Osteoblast (primary cell): ENCODE results near the gene RAB31. TPM values are rescaled to one million over a fixed set of nuclear protein-coding genes. Genes with fewer than 3 reads are reported as not detected.

Experiments
- DNase-seq: peaks from one replicate; pipeline ENCODE4 v3.0.0; 2011; ENCODE audit warnings: low spot score, mixed read lengths; ENCODE audit not compliant: insufficient read length; ENCODE audit errors: missing footprints
- H2AFZ ChIP-seq: 2 replicates; pipeline ENCODE4 v1.6.0; 2011; ENCODE audit warnings: mild to moderate bottlenecking, low read length
- H3K27ac ChIP-seq: 2 replicates; pipeline ENCODE4 v1.5.1; 2011; ENCODE audit warnings: mild to moderate bottlenecking, low read depth, low read length, moderate library complexity
- H3K27me3 ChIP-seq: 2 replicates; pipeline ENCODE4 v1.6.0; 2012; ENCODE audit warnings: mild to moderate bottlenecking, control low read depth, inconsistent platforms, low read length, moderate library complexity; ENCODE audit not compliant: insufficient read depth
- H3K36me3 ChIP-seq: 2 replicates; pipeline ENCODE4 v1.5.1; 2011; ENCODE audit warnings: mild to moderate bottlenecking, low read length, control low read depth, moderate library complexity; ENCODE audit not compliant: insufficient read depth
- H3K4me1 ChIP-seq: 2 replicates; pipeline ENCODE4 v1.5.1; 2011; ENCODE audit warnings: mild to moderate bottlenecking, low read length, control low read depth, moderate library complexity; ENCODE audit not compliant: insufficient read depth
- H3K4me2 ChIP-seq: 2 replicates; pipeline ENCODE4 v1.6.0; 2011; ENCODE audit warnings: mild to moderate bottlenecking, low read length; ENCODE audit not compliant: insufficient read depth
- H3K4me3 ChIP-seq: fragments of 200-600 bp; sonication (generic); 3 replicates; pipeline ENCODE4 v1.5.1; 2012; ENCODE audit warnings: mild to moderate bottlenecking, low read length, inconsistent platforms; ENCODE audit not compliant: insufficient read depth
- H3K79me2 ChIP-seq: 2 replicates; pipeline ENCODE4 v1.6.0; 2012; ENCODE audit warnings: mild to moderate bottlenecking, low read length, control low read depth, inconsistent platforms; ENCODE audit not compliant: insufficient read depth
- H3K9me3 ChIP-seq: 2 replicates; pipeline ENCODE4 v1.5.1; 2011; ENCODE audit warnings: low read depth, low read length, control low read depth
- H4K20me1 ChIP-seq: 2 replicates; pipeline ENCODE4 v1.6.0; 2012; ENCODE audit warnings: mild to moderate bottlenecking, low read length, control low read depth; ENCODE audit not compliant: insufficient read depth
- CTCF ChIP-seq: IDR thresholded peaks from 2 replicates; pipeline ENCODE4 v1.5.1; 2011; ENCODE audit warnings: mild to moderate bottlenecking, low read depth, low read length, moderate library complexity; ENCODE audit errors: extremely low read depth
- total RNA-seq: library from RNA; depleted of rRNA; stranded (reverse); fragments of >200 nt; gene quantifications from 2 replicates; pipeline ENCODE4 v1.2.3, GENCODE V29; 2012

Gene RAB31
- total RNA-seq, 1 donor: 120 TPM

GRCh38 chr18:9905401-9905922, 197.4 kb downstream of the RAB31 start:
- Histone ChIP-seq H3K4me1 (no peaks in the 10 kb centered on the region), H3K27me3 (no peaks in the 10 kb centered on the region), H3K9me3 (no peaks in the 10 kb centered on the region), H3K4me3 (no peak overlapping the region), H4K20me1 (no peaks in the 10 kb centered on the region), H3K79me2 (no peaks in the 10 kb centered on the region), H2AFZ (no peak overlapping the region), H3K4me2 (no peak overlapping the region), H3K36me3 (no peaks in the 10 kb centered on the region), H3K27ac (no peak overlapping the region)
- no peak for TF ChIP-seq CTCF
- no peak for DNase-seq

- H3K79me2 ChIP-seq: no peaks in the 10 kb centered on the region
- H3K4me3 ChIP-seq: no peak overlapping the region
- DNase-seq: no peak
- H3K27ac ChIP-seq: no peak overlapping the region
- no peaks in the 10 kb centered on the region for H3K9me3 ChIP-seq
- no peaks in the 10 kb centered on the region for H4K20me1 ChIP-seq
- H3K36me3 ChIP-seq: no peaks in the 10 kb centered on the region
- H2AFZ ChIP-seq: no peak overlapping the region
- no peaks in the 10 kb centered on the region for H3K4me1 ChIP-seq
- no peak overlapping the region for H3K4me2 ChIP-seq
- no peaks in the 10 kb centered on the region for H3K27me3 ChIP-seq
- TF ChIP-seq CTCF: no peak
These were observed 198.4 kb downstream of the RAB31 start for GRCh38 chr18:9906481-9906880.

GRCh38 chr18:9907867-9908266, 199.8 kb downstream of the RAB31 start:
- Histone ChIP-seq H3K36me3 (no peaks in the 10 kb centered on the region), H3K4me1 (peaks cover 1% of the 10 kb centered on the region), H3K4me3 (no peak overlapping the region), H3K9me3 (no peaks in the 10 kb centered on the region), H3K27me3 (no peaks in the 10 kb centered on the region), H3K27ac (no peak overlapping the region), H2AFZ (no peak overlapping the region), H4K20me1 (no peaks in the 10 kb centered on the region), H3K79me2 (no peaks in the 10 kb centered on the region), H3K4me2 (no peak overlapping the region)
- DNase-seq: no peak
- TF ChIP-seq CTCF: no peak

GRCh38 chr18:9910071-9910470, 202.0 kb downstream of the RAB31 start:
- Histone ChIP-seq H3K27me3 (no peaks in the 10 kb centered on the region), H3K36me3 (no peaks in the 10 kb centered on the region), H3K27ac (no peak overlapping the region), H2AFZ (no peak overlapping the region), H4K20me1 (peaks cover under 1% of the 10 kb centered on the region), H3K4me2 (no peak overlapping the region), H3K4me1 (peaks cover 5% of the 10 kb centered on the region), H3K9me3 (no peaks in the 10 kb centered on the region), H3K4me3 (no peak overlapping the region), H3K79me2 (peaks cover 11% of the 10 kb centered on the region)
- no peak for DNase-seq
- no peak for TF ChIP-seq CTCF
